Cardiac septum (tissue), 1 donor: ENCODE measurements around the gene SLC25A20. TPM values are rescaled to one million over a fixed set of nuclear protein-coding genes. Genes with fewer than 3 reads are reported as not detected.

Source experiments
- DNase-seq: peaks from one replicate; pipeline ENCODE4 v3.0.0-alpha.2; 2020; ENCODE audit warnings: low spot score
- intact Hi-C: fragments of 100-400 bp; cut with DNase I; formaldehyde crosslinking; loops from one replicate; pipeline ENCODE4 v1.14.0; 2022
- long read RNA-seq: library from polyadenylated mRNA; unstranded; transcript quantifications from one replicate; pipeline ENCODE4 v2.0.0, GENCODE V29; 2021
- total RNA-seq: library from RNA; stranded (reverse); fragmentation: NEBNext Ultra II Directional; extraction: Animal tissue kit (Norgen Biotek cat#: 25700); gene quantifications from one replicate; pipeline ENCODE4 v1.2.1, GENCODE V29; 2021
- donor health status: DM: no; HTN: no; CAD: no.

SLC25A20 gene
- total RNA-seq = 36.7 TPM
- long read RNA-seq, transcript SLC25A20-201 (9 exons, 1,879 nt) = major isoform, 100 of 118 reads
- long read RNA-seq, partial matches to known transcripts = 3 of 118 reads
- long read RNA-seq, other reads (novel, unspliced or antisense) = 15 of 118 reads

GRCh38 chr3:48898383-48899234, at the start of gene SLC25A20:
Gene SLC25A20, minus strand, starts transcription at chr3:48898882. Its CDS starts 88 bp downstream, at chr3:48898794.
- intact Hi-C loops = loop anchor here (2.0 to 5.0 kb wide), 3 partner anchors 20 to 54 kb away; partner anchors contain the start of genes ARIH2 and PRKAR2A
- DNase-seq = peak; percentile 97

GRCh38 chr3:48945891-48946549, 47.3 kb upstream of the SLC25A20 start:
- intact Hi-C loops = no loop called here
- no peak for DNase-seq

- intact Hi-C loops = no loop called here
- DNase-seq = no peak
Measured at GRCh38 chr3:48945432-48945831, 46.8 kb upstream of the SLC25A20 start.

GRCh38 chr3:48938689-48939088, 40.0 kb upstream of the SLC25A20 start:
- intact Hi-C loops = no loop called here
- no peak for DNase-seq

GRCh38 chr3:48938156-48938555, 39.5 kb upstream of the SLC25A20 start:
- no peak for DNase-seq
- intact Hi-C loops = no loop called here

- intact Hi-C loops = no loop called here
- no peak for DNase-seq
Measured at GRCh38 chr3:48935530-48935929, 36.8 kb upstream of the SLC25A20 start.

GRCh38 chr3:48934333-48934991, 35.8 kb upstream of the SLC25A20 start:
- intact Hi-C loops = no loop called here
- DNase-seq = no peak

- intact Hi-C loops = no loop called here
- DNase-seq = no peak
Measured at GRCh38 chr3:48931944-48932580, 33.4 kb upstream of the SLC25A20 start.

- DNase-seq = no peak
- intact Hi-C loops = no loop called here
Measured at GRCh38 chr3:48930590-48930989, 31.9 kb upstream of the SLC25A20 start.

GRCh38 chr3:48929358-48930035, 30.8 kb upstream of the SLC25A20 start:
- no peak for DNase-seq
- intact Hi-C loops = no loop called here

GRCh38 chr3:48928679-48929078, 30.0 kb upstream of the SLC25A20 start:
- no peak for DNase-seq
- intact Hi-C loops = no loop called here

GRCh38 chr3:48927928-48928327, 29.2 kb upstream of the SLC25A20 start:
- intact Hi-C loops = no loop called here
- no peak for DNase-seq

GRCh38 chr3:48926425-48927392, 28.0 kb upstream of the SLC25A20 start:
- intact Hi-C loops = no loop called here
- DNase-seq = no peak

- intact Hi-C loops = loop anchor here (2.0 to 5.0 kb wide), 4 partner anchors 21 to 177 kb away; partner anchors contain the start of genes PRKAR2A, SLC25A20 and WDR6
- DNase-seq = peak; percentile 78
Measured at GRCh38 chr3:48919215-48920138, 20.8 kb upstream of the SLC25A20 start.

GRCh38 chr3:48918388-48919214, 19.9 kb upstream of the SLC25A20 start, which contains the start of gene ARIH2:
Gene ARIH2, plus strand, starts transcription at chr3:48918842. Its CDS starts 8,717 bp downstream, at chr3:48927559.
- intact Hi-C loops = loop anchor here (2.0 to 5.0 kb wide), 4 partner anchors 20 to 176 kb away; partner anchors contain the start of genes PRKAR2A, SLC25A20 and WDR6
- peak; percentile 96 for DNase-seq

- DNase-seq = peak; percentile 27
- intact Hi-C loops = loop anchor here (5.0 kb wide), 2 partner anchors 92 to 173 kb away; partner anchors contain the start of gene WDR6
Measured at GRCh38 chr3:48915296-48915695, 16.6 kb upstream of the SLC25A20 start.
